HepG2 (cell line): ENCODE results near the gene BIRC5. TPM values are rescaled to one million over a fixed set of nuclear protein-coding genes. Genes with fewer than 3 reads are reported as not detected.
"Not testable (repeated sequence)": the region's sequence is repeated elsewhere in the genome, so short reads cannot be mapped to it uniquely, and the experiment has no call there.

Source experiments
- ATAC-seq: fragments of 200-7000 bp; cut with Tn5 transposase; 3 replicates; pipeline ENCODE4 v1.9.1; 2020; ENCODE audit warnings: mild to moderate bottlenecking, moderate library complexity
- BruUV-seq: library from RNA; stranded (reverse); fragments of 400-500 nt; replicated peaks from 2 replicates; lab custom pipeline; 2021; lab: Mats Ljungman, UMichigan
- CTCF ChIA-PET: fragments of 300-600 bp; formaldehyde crosslinking; extraction: SDS; loops from one replicate; lab custom pipeline; 2021; ENCODE audit warnings: low total read pairs, inconsistent platforms, low intra/inter-chr PET ratio; lab: Yijun Ruan, JAX
- POLR2A ChIA-PET: fragments of 350-600 bp; sonication (Branson Sonifier 250); formaldehyde crosslinking; loops from one replicate; lab custom pipeline; 2020; ENCODE audit warnings: antibody characterized with exemption, inconsistent platforms; lab: Yijun Ruan, JAX
- DNase-seq: peaks from one replicate; pipeline ENCODE4 v3.0.0-alpha.2; 2015; ENCODE audit warnings: low spot score
- FAIRE-seq: peaks from 3 replicates; lab custom pipeline; 2011; peaks lifted over from hg19 to GRCh38; lab: Jason Lieb, UNC
- H2AFZ ChIP-seq: one replicate; pipeline ENCODE4 v1.6.1; 2011; ENCODE audit warnings: low read length, inconsistent platforms
- H3K27ac ChIP-seq: fragments of 300-600 bp; 3 replicates; pipeline ENCODE4 v1.8.0; 2011; ENCODE audit warnings: mixed run types, mild to moderate bottlenecking, mixed read lengths, low read length, inconsistent platforms; ENCODE audit not compliant: insufficient read depth; ENCODE audit errors: extremely low read length
- H3K27me3 ChIP-seq, 2 experiments: fragments of 200-600 bp in 1 of 2; 2 replicates in 1 of 2; 3 replicates in 1 of 2; pipeline versions ENCODE4 v1.6.0 to v1.8.0; 2011; ENCODE audit warnings: low read length in 2 of 2, mild to moderate bottlenecking in 2 of 2, moderate library complexity in 2 of 2, inconsistent platforms in 1 of 2; ENCODE audit not compliant: insufficient read depth in 2 of 2, control insufficient read depth in 1 of 2
- H3K36me3 ChIP-seq, 2 experiments: fragments of 200-600 bp in 1 of 2; replicated peaks in 1 of 2; 2 replicates in 1 of 2; 3 replicates in 1 of 2; pipeline versions ENCODE4 v1.5.1 to v1.8.0; 2011; ENCODE audit warnings: low read length in 2 of 2, inconsistent platforms in 1 of 2; ENCODE audit not compliant: insufficient read depth in 2 of 2, control insufficient read depth in 1 of 2
- H3K4me1 ChIP-seq: 2 replicates; pipeline ENCODE4 v1.5.1; 2012; ENCODE audit warnings: low read length, inconsistent platforms; ENCODE audit not compliant: insufficient read depth
- H3K4me2 ChIP-seq: 2 replicates; pipeline ENCODE4 v1.6.0; 2011; ENCODE audit warnings: low read depth, low read length, inconsistent platforms
- H3K4me3 ChIP-seq, 3 experiments: fragments of 200-600 bp in 1 of 3; sonication (generic), shearing (Covaris generic) in 1 of 3; replicated peaks in 1 of 3; 2 replicates each; pipeline ENCODE4 v1.5.1; 2011 to 2016; ENCODE audit warnings: low read length in 3 of 3, inconsistent platforms in 2 of 3, low read depth in 2 of 3, mild to moderate bottlenecking in 2 of 3, control low read depth in 1 of 3, mixed read lengths in 1 of 3; ENCODE audit not compliant: insufficient read depth in 1 of 3
- H3K79me2 ChIP-seq: one replicate; pipeline ENCODE4 v1.6.1; 2011; ENCODE audit warnings: low read length, inconsistent platforms; ENCODE audit not compliant: insufficient read depth
- H3K9ac ChIP-seq: 2 replicates; pipeline ENCODE4 v1.6.0; 2011; ENCODE audit warnings: mild to moderate bottlenecking, low read depth, low read length, inconsistent platforms; ENCODE audit not compliant: insufficient read depth
- H3K9me3 ChIP-seq: 2 replicates; pipeline ENCODE4 v1.5.1; 2012; ENCODE audit warnings: mild to moderate bottlenecking, low read length
- H4K20me1 ChIP-seq: 2 replicates; pipeline ENCODE4 v1.6.0; 2011; ENCODE audit warnings: inconsistent platforms, mild to moderate bottlenecking, low read length, moderate library complexity; ENCODE audit not compliant: insufficient read depth
- ADNP ChIP-seq: sonication (generic); formaldehyde crosslinking; IDR thresholded peaks from 2 replicates; pipeline ENCODE4 v1.4.0; 2020; ENCODE audit warnings: missing genetic modification reagents
- MED1 ChIP-seq: sonication (generic); formaldehyde crosslinking; IDR thresholded peaks from 2 replicates; pipeline ENCODE4 v1.4.0; 2020; ENCODE audit warnings: missing genetic modification reagents
- MTF2 ChIP-seq: sonication (generic); formaldehyde crosslinking; IDR thresholded peaks from 2 replicates; pipeline ENCODE4 v1.5.0; 2020; ENCODE audit warnings: missing genetic modification reagents, borderline replicate concordance
- PLSCR1 ChIP-seq: sonication (generic); formaldehyde crosslinking; IDR thresholded peaks from 2 replicates; pipeline ENCODE4 v1.5.0; 2020; ENCODE audit warnings: missing genetic modification reagents, mild to moderate bottlenecking, borderline replicate concordance
- ZHX1 ChIP-seq: sonication (generic); formaldehyde crosslinking; IDR thresholded peaks from 2 replicates; pipeline ENCODE4 v1.8.1; 2022; ENCODE audit warnings: low read depth, mild to moderate bottlenecking, missing genetic modification reagents
- ZMYM2 ChIP-seq: sonication (generic); formaldehyde crosslinking; IDR thresholded peaks from 2 replicates; pipeline ENCODE4 v1.8.0; 2022; ENCODE audit warnings: mild to moderate bottlenecking, missing genetic modification reagents
- ZNF326 ChIP-seq: sonication (generic); formaldehyde crosslinking; IDR thresholded peaks from 2 replicates; pipeline ENCODE4 v1.4.0; 2020; ENCODE audit warnings: missing genetic modification reagents, borderline replicate concordance
- ZNF704 ChIP-seq: sonication (generic); formaldehyde crosslinking; IDR thresholded peaks from 2 replicates; pipeline ENCODE4 v1.8.1; 2023; ENCODE audit warnings: mild to moderate bottlenecking, inconsistent platforms, moderate library complexity, missing genetic modification reagents, borderline replicate concordance
- ZNF740 ChIP-seq: sonication (generic); formaldehyde crosslinking; IDR thresholded peaks from 2 replicates; pipeline ENCODE4 v1.4.0; 2020; ENCODE audit warnings: missing genetic modification reagents
- ZNF816 ChIP-seq: sonication (generic); formaldehyde crosslinking; IDR thresholded peaks from 2 replicates; pipeline ENCODE4 v1.8.0; 2022; ENCODE audit warnings: missing genetic modification reagents, mild to moderate bottlenecking, borderline replicate concordance
- WGBS: methylation state at CpG from one replicate; pipeline ENCODE4 v1.1.6; 2017; ENCODE audit warnings: low lambda C conversion rate; 5-methylcytosine and 5-hydroxymethylcytosine counted together
- in situ Hi-C: cut with HindIII; loops from 2 replicates; pipeline ENCODE4 v1.10.0; 2017; ENCODE audit warnings: low pct_unique_long_range_greater_than_20kb; ENCODE audit not compliant: extremely low pct_ligation_motif_present
- intact Hi-C: fragments of 100-400 bp; cut with micrococcal nuclease; formaldehyde crosslinking; loops from one replicate; pipeline ENCODE4 v1.10.0; 2022; ENCODE audit not compliant: unreplicated experiment
- polyA plus RNA-seq, 8 experiments: library from polyadenylated mRNA; depleted of rRNA in 3 of 8; stranded (reverse) in 7 of 8; unstranded in 1 of 8; fragments of >200 nt; fragmentation: Illumina TruSeq in 4 of 8; extraction: Trizol in 4 of 8; gene quantifications; 2 replicates each; pipeline versions ENCODE4 v1.2.1 to v1.2.3, GENCODE V29; 2011 to 2016; ENCODE audit warnings: low read depth in 4 of 8, missing spikeins in 1 of 8, mixed read lengths in 1 of 8; ENCODE audit not compliant: insufficient read depth in 1 of 8
- total RNA-seq, 5 experiments: library from RNA; depleted of rRNA; stranded (reverse); fragments of >200 nt; fragmentation: Illumina TruSeq; extraction: Trizol; gene quantifications; 2 replicates each; pipeline ENCODE4 v1.2.3, GENCODE V29; 2016; ENCODE audit warnings: low read depth in 1 of 5

Gene BIRC5
- total and polyA plus RNA-seq, 2 of the 13 experiments (the other 11 are each of a cell fraction or from before 2014, with no cell fraction given), result 30.3 to 135 TPM

GRCh38 chr17:78252701-78253635 lies 38.9 kb downstream of the BIRC5 start (continued):
- TF ChIP-seq ZNF326 (CRISPR knock-in tag) (peak; percentile 64; the same call in 1 of the 2 replicates), ZNF704 (CRISPR knock-in tag) (no peak), ZNF740 (peak; percentile 41; the same call in 1 of the 2 replicates), ZMYM2 (CRISPR knock-in tag) (no peak), MED1 (CRISPR knock-in tag) (no peak), PLSCR1 (CRISPR knock-in tag) (no peak)

- 73% methylated on average over 12 of the region's 12 CpGs for WGBS
- CTCF ChIA-PET, H3K9me3 ChIP-seq, H3K79me2 ChIP-seq, DNase-seq, FAIRE-seq, H3K36me3 ChIP-seq, BruUV-seq, H2AFZ ChIP-seq, in situ Hi-C loops, ATAC-seq, H4K20me1 ChIP-seq, H3K27ac ChIP-seq: not testable (repeated sequence)
- 0 out of 2 replicates have a peak, but pooled peaks have one; percentile 32 for TF ChIP-seq MTF2 (CRISPR knock-in tag)
- TF ChIP-seq ZNF816 (CRISPR knock-in tag), result 0 out of 2 replicates have a peak, but pooled peaks have one; percentile 9
- TF ChIP-seq ZHX1 (CRISPR knock-in tag), result 0 out of 2 replicates have a peak, but pooled peaks have one; percentile 8
- 0 out of 2 replicates have a peak, but pooled peaks have one; percentile 34 for TF ChIP-seq ADNP (CRISPR knock-in tag)
- Histone ChIP-seq H3K27me3 (peaks cover 2 to 41% of the 10 kb centered on the region in 2 experiments; a peak in 4 of 5 replicates), H3K4me3 (peak overlapping the region; percentile 63 to 88 (median 88); a peak in 4 of 6 replicates), H3K9ac (peak overlapping the region; percentile 80), H3K4me2 (peak overlapping the region; percentile 96), H3K4me1 (peaks cover 72% of the 10 kb centered on the region)
- intact Hi-C loops, result loop anchor here (5.0 to 10.0 kb wide), 2 partner anchors 61 to 169 kb away; no protein-coding TSS in a partner anchor
- POLR2A ChIA-PET, result interaction anchor here (1.7 kb wide), 1 partner anchor 12 kb away, joined by 7 read pairs; no protein-coding TSS in a partner anchor
These were observed 39.5 kb downstream of the BIRC5 start for GRCh38 chr17:78253636-78253945.
